SK-N-SH (cell line): ENCODE results near the gene RBBP8NL. TPM values are rescaled to one million over a fixed set of nuclear protein-coding genes. Genes with fewer than 3 reads are reported as not detected.

Experiments used
- CTCF ChIA-PET: fragments of 300-600, 350-600 bp; formaldehyde crosslinking; extraction: SDS; loops from one replicate; lab custom pipeline; 2021; lab: Yijun Ruan, JAX
- POLR2A ChIA-PET: fragments of 350-600 bp; sonication (Branson Sonifier 250); formaldehyde crosslinking; extraction: SDS; loops from one replicate; lab custom pipeline; 2020; ENCODE audit warnings: antibody characterized with exemption, inconsistent platforms; lab: Yijun Ruan, JAX
- DNase-seq: peaks from one replicate; pipeline ENCODE4 v3.0.0; 2012
- H2AFZ ChIP-seq: fragments of 200-600 bp; sonication (generic); 2 replicates; pipeline ENCODE4 v1.8.1; 2016; ENCODE audit warnings: antibody characterized with exemption, mild to moderate bottlenecking, low read depth
- H3F3A ChIP-seq: fragments of 200-600 bp; sonication (generic); replicated peaks from 2 replicates; pipeline ENCODE3; 2016; ENCODE audit warnings: antibody characterized with exemption, mild to moderate bottlenecking; ENCODE audit not compliant: insufficient read depth
- H3K27ac ChIP-seq, 2 experiments: fragments of 200-500 bp in 1 of 2; fragments of 200-600 bp in 1 of 2; sonication (Bioruptor generic) in 1 of 2; sonication (generic), shearing (Covaris generic) in 1 of 2; 2 replicates each; pipeline versions ENCODE4 v1.5.1 to v1.6.1; 2014 to 2016; ENCODE audit warnings: low read depth in 2 of 2, inconsistent platforms in 1 of 2, low read length in 1 of 2, mild to moderate bottlenecking in 1 of 2, mixed read lengths in 1 of 2
- H3K27me3 ChIP-seq: fragments of 200-600 bp; sonication (generic), shearing (Covaris generic); 2 replicates; pipeline ENCODE4 v1.6.1; 2016; ENCODE audit warnings: mixed run types; ENCODE audit not compliant: insufficient read depth
- H3K36me3 ChIP-seq, 2 experiments: fragments of 200-500 bp in 1 of 2; fragments of 200-600 bp in 1 of 2; sonication (Bioruptor generic) in 1 of 2; sonication (generic) in 1 of 2; replicated peaks in 1 of 2; 2 replicates each; pipeline versions ENCODE3 to v1.5.1; 2014 to 2016; ENCODE audit warnings: low read length in 1 of 2, mild to moderate bottlenecking in 1 of 2; ENCODE audit not compliant: insufficient read depth in 2 of 2, control insufficient read depth in 1 of 2
- H3K4me1 ChIP-seq, 2 experiments: fragments of 200-500 bp in 1 of 2; fragments of 200-600 bp in 1 of 2; sonication (Bioruptor generic) in 1 of 2; sonication (generic), shearing (Covaris generic) in 1 of 2; 2 replicates each; pipeline versions ENCODE4 v1.5.1 to v1.6.1; 2014 to 2016; ENCODE audit warnings: low read depth in 1 of 2, low read length in 1 of 2, mixed run types in 1 of 2; ENCODE audit not compliant: insufficient read depth in 2 of 2, control insufficient read depth in 1 of 2
- H3K4me2 ChIP-seq: fragments of 200-600 bp; sonication (generic), shearing (Covaris generic); 2 replicates; pipeline ENCODE4 v1.6.1; 2017; ENCODE audit warnings: mixed run types
- H3K4me3 ChIP-seq, 2 experiments: fragments of 200-500 bp in 1 of 2; fragments of 200-600 bp in 1 of 2; sonication (Bioruptor generic) in 1 of 2; sonication (generic), shearing (Covaris generic) in 1 of 2; 2 replicates each; pipeline versions ENCODE4 v1.5.1 to v1.8.1; 2014 to 2016; ENCODE audit warnings: low read depth in 2 of 2, inconsistent platforms in 1 of 2, low read length in 1 of 2, mild to moderate bottlenecking in 1 of 2, mixed read lengths in 1 of 2, moderate library complexity in 1 of 2
- H3K79me2 ChIP-seq: fragments of 200-600 bp; sonication (generic); 2 replicates; pipeline ENCODE4 v1.8.1; 2017; ENCODE audit warnings: mild to moderate bottlenecking; ENCODE audit not compliant: insufficient read depth
- H3K9ac ChIP-seq: fragments of 200-600 bp; sonication (generic); 2 replicates; pipeline ENCODE4 v1.6.1; 2017; ENCODE audit warnings: mixed run types
- H3K9me2 ChIP-seq: fragments of 200-600 bp; sonication (generic); 2 replicates; pipeline ENCODE4 v1.6.1; 2017; ENCODE audit warnings: mixed run types
- H3K9me3 ChIP-seq: fragments of 200-600 bp; sonication (generic); 2 replicates; pipeline ENCODE4 v1.6.1; 2017; ENCODE audit warnings: mixed run types, mild to moderate bottlenecking, moderate library complexity
- H4K20me1 ChIP-seq: fragments of 200-600 bp; sonication (generic); 2 replicates; pipeline ENCODE4 v1.6.1; 2017; ENCODE audit warnings: mild to moderate bottlenecking, mixed run types; ENCODE audit not compliant: insufficient read depth
- CHD2 ChIP-seq: fragments of 150-350 bp; IDR thresholded peaks from 2 replicates; pipeline ENCODE4 v1.6.1; 2018; ENCODE audit warnings: low read length; ENCODE audit not compliant: partially characterized antibody
- EZH2phosphoT487 ChIP-seq: fragments of 200-600 bp; sonication (generic); IDR thresholded peaks from 2 replicates; pipeline ENCODE4 v1.6.1; 2017; ENCODE audit warnings: low read depth, mixed run types, mild to moderate bottlenecking, antibody characterized with exemption, moderate library complexity, borderline replicate concordance
- FOXM1 ChIP-seq: IDR thresholded peaks from 2 replicates; pipeline ENCODE4 v1.4.0; 2012; ENCODE audit warnings: low read depth, mild to moderate bottlenecking
- GATA2 ChIP-seq: sonication (generic); formaldehyde crosslinking; IDR thresholded peaks from 2 replicates; pipeline ENCODE4 v1.5.0; 2020; ENCODE audit warnings: mild to moderate bottlenecking, missing genetic modification reagents
- MEF2A ChIP-seq: IDR thresholded peaks from 2 replicates; pipeline ENCODE4 v1.4.0; 2012; ENCODE audit warnings: low read depth, borderline replicate concordance
- NFIC ChIP-seq: IDR thresholded peaks from 2 replicates; pipeline ENCODE4 v1.4.0; 2012; ENCODE audit warnings: borderline replicate concordance
- POLR2AphosphoS5 ChIP-seq: IDR thresholded peaks from 2 replicates; pipeline ENCODE4 v1.6.1; 2012; ENCODE audit warnings: low read depth, low read length
- RCOR1 ChIP-seq: fragments of 150-350 bp; IDR thresholded peaks from 2 replicates; pipeline ENCODE4 v1.6.1; 2017; ENCODE audit warnings: antibody characterized with exemption, low read length
- SMC3 ChIP-seq: IDR thresholded peaks from 2 replicates; pipeline ENCODE4 v1.6.1; 2012; ENCODE audit warnings: low read depth, low read length, improper control_type of control experiment
- TEAD4 ChIP-seq: IDR thresholded peaks from 2 replicates; pipeline ENCODE4 v1.4.0; 2012; ENCODE audit warnings: mild to moderate bottlenecking, borderline replicate concordance; ENCODE audit not compliant: insufficient read depth
- WGBS: methylation state at CpG from one replicate; pipeline ENCODE4 v1.1.6; 2017; ENCODE audit warnings: low lambda C conversion rate; 5-methylcytosine and 5-hydroxymethylcytosine counted together
- polyA plus RNA-seq, 3 experiments: library from polyadenylated mRNA; depleted of rRNA; stranded (reverse); fragments of >200 nt; gene quantifications; 2 replicates each; pipeline ENCODE4 v1.2.3, GENCODE V29; 2012
- TF ChIP-seq, protein P1 (sequence below): fragments of 200-600 bp; sonication (generic); IDR thresholded peaks from 2 replicates; pipeline ENCODE4 v1.6.1; 2017; ENCODE audit warnings: antibody characterized with exemption, mild to moderate bottlenecking, moderate library complexity
- TF ChIP-seq, protein P2 (sequence below): IDR thresholded peaks from 2 replicates; pipeline ENCODE4 v1.4.0; 2012; ENCODE audit warnings: low read depth
- TF ChIP-seq, protein P3 (sequence below): IDR thresholded peaks from 2 replicates; pipeline ENCODE4 v1.6.1; 2012; ENCODE audit warnings: mild to moderate bottlenecking, low read depth, low read length, moderate library complexity
- TF ChIP-seq, protein P4 (sequence below): IDR thresholded peaks from 2 replicates; pipeline ENCODE4 v1.4.0; 2012; ENCODE audit warnings: low read depth, borderline replicate concordance

Gene RBBP8NL
- polyA plus RNA-seq, 1 of the 3 experiments (the other 2 are of a cell fraction): not detected

DNA sequence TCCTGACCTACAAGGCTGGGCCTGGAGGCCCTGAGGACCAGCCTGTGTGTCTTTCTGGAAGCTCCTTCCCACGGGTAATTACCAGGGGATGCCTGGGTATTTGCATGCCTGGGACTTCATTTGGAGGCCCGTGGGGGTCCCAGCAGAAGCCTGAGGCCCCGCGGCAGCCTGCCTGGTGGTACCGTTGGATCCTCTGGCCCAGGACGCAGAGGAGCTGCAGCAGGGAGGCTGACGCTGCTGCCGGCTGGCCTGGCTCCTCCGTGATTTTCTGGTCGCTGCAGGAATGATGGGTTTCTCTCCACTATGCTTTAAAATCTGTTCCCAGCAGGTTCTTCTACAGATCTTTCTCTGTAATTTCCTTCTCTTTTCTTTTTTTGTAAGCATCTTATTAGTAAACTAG is 26.8 kb downstream of the RBBP8NL start:
- ChIA-PET POLR2A (interaction anchor here (1.2 to 2.3 kb wide), 2 partner anchors 10 to 14 kb away, joined by 4 to 12 read pairs; partner anchors contain the start of gene RPS21), CTCF (interaction anchor here (0.9 to 1.4 kb wide), 5 partner anchors 9 to 98 kb away, joined by 3 to 7 read pairs (median 4); partner anchors contain the start of gene ADRM1)
- H3K4me1 ChIP-seq: peaks cover 0 to 26% of the 10 kb centered on the region in 2 experiments; a peak in 1 of 4 replicates
- H3K9ac ChIP-seq: no peak overlapping the region
- H3K9me2 ChIP-seq: no peaks in the 10 kb centered on the region
- 80% methylated on average over 10 of the region's 10 CpGs for WGBS
- no peak overlapping the region for H3K4me2 ChIP-seq
- peaks cover 5% of the 10 kb centered on the region; the same call in 1 of the 2 replicates for H3K79me2 ChIP-seq
- H4K20me1 ChIP-seq: peaks cover 2% of the 10 kb centered on the region; the same call in 1 of the 2 replicates
- H3K27me3 ChIP-seq: no peaks in the 10 kb centered on the region
- TF ChIP-seq MEF2A (no peak), SMC3 (no peak), POLR2AphosphoS5 (no peak), CHD2 (no peak), EZH2phosphoT487 (no peak), NFIC (no peak), GATA2 (no peak), TEAD4 (no peak), RCOR1 (no peak), FOXM1 (no peak)
- TF ChIP-seq, protein P1, sequence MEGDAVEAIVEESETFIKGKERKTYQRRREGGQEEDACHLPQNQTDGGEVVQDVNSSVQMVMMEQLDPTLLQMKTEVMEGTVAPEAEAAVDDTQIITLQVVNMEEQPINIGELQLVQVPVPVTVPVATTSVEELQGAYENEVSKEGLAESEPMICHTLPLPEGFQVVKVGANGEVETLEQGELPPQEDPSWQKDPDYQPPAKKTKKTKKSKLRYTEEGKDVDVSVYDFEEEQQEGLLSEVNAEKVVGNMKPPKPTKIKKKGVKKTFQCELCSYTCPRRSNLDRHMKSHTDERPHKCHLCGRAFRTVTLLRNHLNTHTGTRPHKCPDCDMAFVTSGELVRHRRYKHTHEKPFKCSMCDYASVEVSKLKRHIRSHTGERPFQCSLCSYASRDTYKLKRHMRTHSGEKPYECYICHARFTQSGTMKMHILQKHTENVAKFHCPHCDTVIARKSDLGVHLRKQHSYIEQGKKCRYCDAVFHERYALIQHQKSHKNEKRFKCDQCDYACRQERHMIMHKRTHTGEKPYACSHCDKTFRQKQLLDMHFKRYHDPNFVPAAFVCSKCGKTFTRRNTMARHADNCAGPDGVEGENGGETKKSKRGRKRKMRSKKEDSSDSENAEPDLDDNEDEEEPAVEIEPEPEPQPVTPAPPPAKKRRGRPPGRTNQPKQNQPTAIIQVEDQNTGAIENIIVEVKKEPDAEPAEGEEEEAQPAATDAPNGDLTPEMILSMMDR: no peak
- TF ChIP-seq, protein P2, sequence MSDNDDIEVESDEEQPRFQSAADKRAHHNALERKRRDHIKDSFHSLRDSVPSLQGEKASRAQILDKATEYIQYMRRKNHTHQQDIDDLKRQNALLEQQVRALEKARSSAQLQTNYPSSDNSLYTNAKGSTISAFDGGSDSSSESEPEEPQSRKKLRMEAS: no peak
- TF ChIP-seq, protein P3, sequence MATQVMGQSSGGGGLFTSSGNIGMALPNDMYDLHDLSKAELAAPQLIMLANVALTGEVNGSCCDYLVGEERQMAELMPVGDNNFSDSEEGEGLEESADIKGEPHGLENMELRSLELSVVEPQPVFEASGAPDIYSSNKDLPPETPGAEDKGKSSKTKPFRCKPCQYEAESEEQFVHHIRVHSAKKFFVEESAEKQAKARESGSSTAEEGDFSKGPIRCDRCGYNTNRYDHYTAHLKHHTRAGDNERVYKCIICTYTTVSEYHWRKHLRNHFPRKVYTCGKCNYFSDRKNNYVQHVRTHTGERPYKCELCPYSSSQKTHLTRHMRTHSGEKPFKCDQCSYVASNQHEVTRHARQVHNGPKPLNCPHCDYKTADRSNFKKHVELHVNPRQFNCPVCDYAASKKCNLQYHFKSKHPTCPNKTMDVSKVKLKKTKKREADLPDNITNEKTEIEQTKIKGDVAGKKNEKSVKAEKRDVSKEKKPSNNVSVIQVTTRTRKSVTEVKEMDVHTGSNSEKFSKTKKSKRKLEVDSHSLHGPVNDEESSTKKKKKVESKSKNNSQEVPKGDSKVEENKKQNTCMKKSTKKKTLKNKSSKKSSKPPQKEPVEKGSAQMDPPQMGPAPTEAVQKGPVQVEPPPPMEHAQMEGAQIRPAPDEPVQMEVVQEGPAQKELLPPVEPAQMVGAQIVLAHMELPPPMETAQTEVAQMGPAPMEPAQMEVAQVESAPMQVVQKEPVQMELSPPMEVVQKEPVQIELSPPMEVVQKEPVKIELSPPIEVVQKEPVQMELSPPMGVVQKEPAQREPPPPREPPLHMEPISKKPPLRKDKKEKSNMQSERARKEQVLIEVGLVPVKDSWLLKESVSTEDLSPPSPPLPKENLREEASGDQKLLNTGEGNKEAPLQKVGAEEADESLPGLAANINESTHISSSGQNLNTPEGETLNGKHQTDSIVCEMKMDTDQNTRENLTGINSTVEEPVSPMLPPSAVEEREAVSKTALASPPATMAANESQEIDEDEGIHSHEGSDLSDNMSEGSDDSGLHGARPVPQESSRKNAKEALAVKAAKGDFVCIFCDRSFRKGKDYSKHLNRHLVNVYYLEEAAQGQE: no peak
- TF ChIP-seq, protein P4, sequence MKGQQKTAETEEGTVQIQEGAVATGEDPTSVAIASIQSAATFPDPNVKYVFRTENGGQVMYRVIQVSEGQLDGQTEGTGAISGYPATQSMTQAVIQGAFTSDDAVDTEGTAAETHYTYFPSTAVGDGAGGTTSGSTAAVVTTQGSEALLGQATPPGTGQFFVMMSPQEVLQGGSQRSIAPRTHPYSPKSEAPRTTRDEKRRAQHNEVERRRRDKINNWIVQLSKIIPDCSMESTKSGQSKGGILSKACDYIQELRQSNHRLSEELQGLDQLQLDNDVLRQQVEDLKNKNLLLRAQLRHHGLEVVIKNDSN: no peak
- H2AFZ ChIP-seq: no peak overlapping the region
- H3K4me3 ChIP-seq: no peak overlapping the region
- H3K27ac ChIP-seq: no peak overlapping the region
- H3K36me3 ChIP-seq: no peaks in the 10 kb centered on the region
- DNase-seq: no peak
- H3K9me3 ChIP-seq: no peaks in the 10 kb centered on the region
- H3F3A ChIP-seq: no peaks in the 10 kb centered on the region
